ENCODE measurements around the gene NCDN. TPM values are rescaled to one million over a fixed set of nuclear protein-coding genes. Genes with fewer than 3 reads are reported as not detected.

Gene NCDN
- total and polyA plus RNA-seq, 8 donors = 18.2 to 42.1 (median 22.1) TPM

- peaks cover 0 to 38% of the 10 kb centered on the region in 2 donors for H3K36me3 ChIP-seq
- H3K27me3 ChIP-seq = no peaks in the 10 kb centered on the region
- no peak for TF ChIP-seq CTCF (IDR thresholded peaks at IDR 0.05)
- no peaks in the 10 kb centered on the region for H3K9me3 ChIP-seq
- no peak overlapping the region for H3K4me3 ChIP-seq
- intact Hi-C loops (cut with DNase I) = loop anchor here in 1 of 2 donors (5.0 kb wide), 1 partner anchor 108 kb away; no protein-coding TSS in a partner anchor
- ATAC-seq (no peak), DNase-seq (peak in 1 of 4 donors; percentile 77)
- no peak overlapping the region for H3K27ac ChIP-seq
- peaks cover 0 to 43% of the 10 kb centered on the region in 2 donors for H3K4me1 ChIP-seq
Measured at GRCh38 chr1:35560256-35561225, 2.9 kb downstream of the NCDN start.

GRCh38 chr1:35561297-35561971 is 3.8 kb downstream of the NCDN start:
- DNase-seq (no peak), ATAC-seq (no peak)
- H3K9me3 ChIP-seq = no peaks in the 10 kb centered on the region
- no peaks in the 10 kb centered on the region for H3K27me3 ChIP-seq
- H3K4me3 ChIP-seq = no peak overlapping the region
- H3K27ac ChIP-seq = no peak overlapping the region
- no peak for TF ChIP-seq CTCF (IDR thresholded peaks at IDR 0.05)
- intact Hi-C loops (cut with DNase I) = loop anchor here in 1 of 2 donors (5.0 kb wide), 1 partner anchor 109 kb away; no protein-coding TSS in a partner anchor
- peaks cover 0 to 45% of the 10 kb centered on the region in 2 donors for H3K36me3 ChIP-seq
- H3K4me1 ChIP-seq = peaks cover 0 to 34% of the 10 kb centered on the region in 2 donors

GRCh38 chr1:35561972-35562680 is 4.5 kb downstream of the NCDN start:
- DNase-seq = no peak
- peaks cover 0 to 30% of the 10 kb centered on the region in 2 donors for H3K4me1 ChIP-seq
- no peaks in the 10 kb centered on the region for H3K9me3 ChIP-seq
- H3K36me3 ChIP-seq = peaks cover 0 to 45% of the 10 kb centered on the region in 2 donors
- intact Hi-C loops (cut with DNase I) = loop anchor here in 1 of 2 donors (5.0 kb wide), 1 partner anchor 110 kb away; no protein-coding TSS in a partner anchor
- TF ChIP-seq CTCF (IDR thresholded peaks at IDR 0.05) = no peak
- H3K27me3 ChIP-seq = no peaks in the 10 kb centered on the region
- ATAC-seq = no peak
- H3K27ac ChIP-seq = no peak overlapping the region
- no peak overlapping the region for H3K4me3 ChIP-seq

GRCh38 chr1:35563166-35563565 is 5.6 kb downstream of the NCDN start:
- peaks cover 0 to 45% of the 10 kb centered on the region in 2 donors for H3K36me3 ChIP-seq
- intact Hi-C loops (cut with DNase I) = loop anchor here in 1 of 2 donors (5.0 kb wide), 1 partner anchor 111 kb away; no protein-coding TSS in a partner anchor
- peaks cover 0 to 27% of the 10 kb centered on the region in 2 donors for H3K4me1 ChIP-seq
- no peaks in the 10 kb centered on the region for H3K9me3 ChIP-seq
- DNase-seq = no peak
- ATAC-seq = no peak
- H3K4me3 ChIP-seq = no peak overlapping the region
- no peak for TF ChIP-seq CTCF (IDR thresholded peaks at IDR 0.05)
- no peak overlapping the region for H3K27ac ChIP-seq
- no peaks in the 10 kb centered on the region for H3K27me3 ChIP-seq
